ENCODE results near the gene ANK3. TPM values are rescaled to one million over a fixed set of nuclear protein-coding genes. Genes with fewer than 3 reads are reported as not detected.

Gene ANK3
- total and polyA plus RNA-seq, 2 donors (not counting 3 experiments of a cell fraction or from before 2014, with no cell fraction given), result 0.88 to 8.5 TPM

GRCh38 chr10:60304829-60305379 is 84.8 kb downstream of the ANK3 start:
- TF ChIP-seq GATA2 (IDR thresholded peaks at IDR 0.05; ENCODE audit: insufficient read depth, insufficient read length, low read depth, low read length) (no peak), MYC (IDR thresholded peaks at IDR 0.05; ENCODE audit: low read depth, low read length) (no peak), POLR2A (IDR thresholded peaks at IDR 0.05; ENCODE audit: low read depth, low read length) (no peak), JUN (IDR thresholded peaks at IDR 0.05; ENCODE audit: borderline replicate concordance, insufficient read depth, insufficient read length, low read depth) (no peak), EZH2 (IDR thresholded peaks at IDR 0.05; ENCODE audit: borderline replicate concordance, low read depth, low read length, severe bottlenecking) (no peak), FOS (IDR thresholded peaks at IDR 0.05; ENCODE audit: borderline replicate concordance, insufficient read depth, low read length) (no peak), POLR2AphosphoS5 (IDR thresholded peaks at IDR 0.05; ENCODE audit: insufficient read depth, low read depth, low read length) (no peak)
- TF ChIP-seq, protein P1, sequence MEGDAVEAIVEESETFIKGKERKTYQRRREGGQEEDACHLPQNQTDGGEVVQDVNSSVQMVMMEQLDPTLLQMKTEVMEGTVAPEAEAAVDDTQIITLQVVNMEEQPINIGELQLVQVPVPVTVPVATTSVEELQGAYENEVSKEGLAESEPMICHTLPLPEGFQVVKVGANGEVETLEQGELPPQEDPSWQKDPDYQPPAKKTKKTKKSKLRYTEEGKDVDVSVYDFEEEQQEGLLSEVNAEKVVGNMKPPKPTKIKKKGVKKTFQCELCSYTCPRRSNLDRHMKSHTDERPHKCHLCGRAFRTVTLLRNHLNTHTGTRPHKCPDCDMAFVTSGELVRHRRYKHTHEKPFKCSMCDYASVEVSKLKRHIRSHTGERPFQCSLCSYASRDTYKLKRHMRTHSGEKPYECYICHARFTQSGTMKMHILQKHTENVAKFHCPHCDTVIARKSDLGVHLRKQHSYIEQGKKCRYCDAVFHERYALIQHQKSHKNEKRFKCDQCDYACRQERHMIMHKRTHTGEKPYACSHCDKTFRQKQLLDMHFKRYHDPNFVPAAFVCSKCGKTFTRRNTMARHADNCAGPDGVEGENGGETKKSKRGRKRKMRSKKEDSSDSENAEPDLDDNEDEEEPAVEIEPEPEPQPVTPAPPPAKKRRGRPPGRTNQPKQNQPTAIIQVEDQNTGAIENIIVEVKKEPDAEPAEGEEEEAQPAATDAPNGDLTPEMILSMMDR (IDR thresholded peaks at IDR 0.05; ENCODE audit: extremely low read depth in 1 of 2, insufficient read depth in 1 of 2, low read depth in 1 of 2, low read length in 2 of 2), result no peak
- TF ChIP-seq, protein P2, sequence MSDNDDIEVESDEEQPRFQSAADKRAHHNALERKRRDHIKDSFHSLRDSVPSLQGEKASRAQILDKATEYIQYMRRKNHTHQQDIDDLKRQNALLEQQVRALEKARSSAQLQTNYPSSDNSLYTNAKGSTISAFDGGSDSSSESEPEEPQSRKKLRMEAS (IDR thresholded peaks at IDR 0.05; ENCODE audit: insufficient read depth, insufficient read length), result no peak
- no TSS peak for BruUV-seq (replicated peaks)
- Histone ChIP-seq H3K4me1 (ENCODE audit: control insufficient read depth, extremely low read depth, insufficient read depth, low read length) (peaks cover 24% of the 10 kb centered on the region), H3K36me3 (ENCODE audit: control insufficient read depth in 2 of 2, extremely low read depth in 1 of 2, insufficient read depth in 2 of 2, low read length in 2 of 2) (no peaks in the 10 kb centered on the region), H3K9ac (replicated peaks; ENCODE audit: extremely low read depth, insufficient read depth, low read length) (peak overlapping the region; percentile 47), H3K27me3 (ENCODE audit: control insufficient read depth in 2 of 2, insufficient read depth in 2 of 2, low read length in 2 of 2) (no peaks in the 10 kb centered on the region), H3K4me2 (ENCODE audit: insufficient read depth, low read length) (peak overlapping the region; percentile 77), H3K27ac (ENCODE audit: insufficient read depth, low read depth, low read length) (peak overlapping the region; percentile 73), H3K9me3 (replicated peaks; ENCODE audit: control insufficient read depth, insufficient read depth, low read length) (no peaks in the 10 kb centered on the region), H2AFZ (ENCODE audit: low read depth, low read length) (peak overlapping the region; percentile 98), H3K9me1 (replicated peaks; ENCODE audit: control insufficient read depth, extremely low read depth, insufficient read depth, low read length) (peaks cover 3% of the 10 kb centered on the region), H3K4me3 (replicated peaks in 1 of 3; ENCODE audit: insufficient read depth in 1 of 3, low read depth in 1 of 3, low read length in 3 of 3) (no peak overlapping the region), H3K79me2 (ENCODE audit: control insufficient read depth, insufficient read depth, low read length) (no peaks in the 10 kb centered on the region), H4K20me1 (replicated peaks; ENCODE audit: control insufficient read depth, extremely low read depth, insufficient read depth, low read length) (no peaks in the 10 kb centered on the region)
- intact Hi-C loops (cut with micrococcal nuclease) (loop anchor here (1.0 kb wide), 1 partner anchor 9 kb away; no protein-coding TSS in a partner anchor), dilution Hi-C loops (cut with MboI; ENCODE audit: extremely low pct_ligation_motif_present, low sequenced_read_pairs) (no loop called here)
- POLR2A ChIA-PET, result no interaction called here
- FAIRE-seq (peak; percentile 66), DNase-seq (ENCODE audit: low read depth, low spot score) (no peak)
- CTCF ChIA-PET, result no interaction called here
